Astrocyte (in vitro differentiated cells and primary cell): ENCODE results near the gene SNRPF. TPM values are rescaled to one million over a fixed set of nuclear protein-coding genes. Genes with fewer than 3 reads are reported as not detected.
A peak's percentile ranks its signal among the peaks of the same experiment; 100 is the strongest.

Experiments used
- DNase-seq: peaks from one replicate; pipeline ENCODE4 v3.0.0-alpha.2; 2010; ENCODE audit warnings: low read depth
- FAIRE-seq: peaks from 2 replicates; lab custom pipeline; 2011; peaks lifted over from hg19 to GRCh38; lab: Jason Lieb, UNC
- H2AFZ ChIP-seq: 2 replicates; pipeline ENCODE4 v1.6.0; 2012; ENCODE audit warnings: low read depth, low read length, inconsistent platforms
- H3K27ac ChIP-seq: 2 replicates; pipeline ENCODE4 v1.5.1; 2011; ENCODE audit warnings: low read depth, low read length, inconsistent platforms
- H3K27me3 ChIP-seq: 2 replicates; pipeline ENCODE4 v1.6.0; 2011; ENCODE audit warnings: low read length, inconsistent platforms; ENCODE audit not compliant: insufficient read depth
- H3K36me3 ChIP-seq: 2 replicates; pipeline ENCODE4 v1.5.1; 2011; ENCODE audit warnings: low read length, inconsistent platforms; ENCODE audit not compliant: insufficient read depth
- H3K4me1 ChIP-seq: 2 replicates; pipeline ENCODE4 v1.5.1; 2011; ENCODE audit warnings: low read length, inconsistent platforms; ENCODE audit not compliant: insufficient read depth
- H3K4me2 ChIP-seq: 2 replicates; pipeline ENCODE4 v1.6.0; 2012; ENCODE audit warnings: low read length, inconsistent platforms
- H3K4me3 ChIP-seq: 2 replicates; pipeline ENCODE4 v1.5.1; 2011; ENCODE audit warnings: low read depth, mild to moderate bottlenecking, low read length, inconsistent platforms; ENCODE audit not compliant: insufficient read depth
- H3K79me2 ChIP-seq: 2 replicates; pipeline ENCODE4 v1.6.0; 2012; ENCODE audit warnings: mild to moderate bottlenecking, low read length, inconsistent platforms; ENCODE audit not compliant: insufficient read depth
- H3K9ac ChIP-seq: 2 replicates; pipeline ENCODE4 v1.6.0; 2012; ENCODE audit warnings: mild to moderate bottlenecking, low read length, inconsistent platforms
- H3K9me3 ChIP-seq: 2 replicates; pipeline ENCODE4 v1.5.1; 2012; ENCODE audit warnings: low read depth, mild to moderate bottlenecking, low read length, inconsistent platforms; ENCODE audit not compliant: insufficient read depth
- H4K20me1 ChIP-seq: 2 replicates; pipeline ENCODE4 v1.6.0; 2012; ENCODE audit warnings: low read length, inconsistent platforms; ENCODE audit not compliant: insufficient read depth
- H3K27ac Mint-ChIP-seq: one replicate; pipeline ENCODE4 v1.8.0; 2021; ENCODE audit warnings: mild to moderate bottlenecking, mixed read lengths; ENCODE audit not compliant: unreplicated experiment
- H3K27me3 Mint-ChIP-seq: one replicate; pipeline ENCODE4 v1.8.0; 2021; ENCODE audit warnings: low read depth, mixed read lengths; ENCODE audit not compliant: unreplicated experiment
- H3K36me3 Mint-ChIP-seq: one replicate; pipeline ENCODE4 v1.8.0; 2021; ENCODE audit warnings: low read depth, mixed read lengths; ENCODE audit not compliant: unreplicated experiment
- H3K4me1 Mint-ChIP-seq: one replicate; pipeline ENCODE4 v1.8.0; 2021; ENCODE audit warnings: low read depth, mixed read lengths; ENCODE audit not compliant: unreplicated experiment
- H3K4me3 Mint-ChIP-seq: one replicate; pipeline ENCODE4 v1.8.0; 2021; ENCODE audit warnings: mild to moderate bottlenecking, moderate library complexity, mixed read lengths; ENCODE audit not compliant: unreplicated experiment
- H3K9me3 Mint-ChIP-seq: one replicate; pipeline ENCODE4 v1.8.0; 2021; ENCODE audit warnings: mild to moderate bottlenecking, mixed read lengths; ENCODE audit not compliant: unreplicated experiment
- CTCF ChIP-seq: IDR thresholded peaks from 2 replicates; pipeline ENCODE4 v1.5.1; 2011; ENCODE audit warnings: low read depth, mild to moderate bottlenecking, inconsistent platforms, low read length, moderate library complexity; ENCODE audit not compliant: insufficient read depth
- EZH2 ChIP-seq: IDR thresholded peaks from 2 replicates; pipeline ENCODE4 v1.6.1; 2012; ENCODE audit warnings: mild to moderate bottlenecking, low read length, inconsistent platforms; ENCODE audit not compliant: insufficient read depth
- total RNA-seq: library from RNA; stranded (reverse); gene quantifications from 2 replicates; pipeline ENCODE4 v1.2.1, GENCODE V29; 2021

Gene SNRPF
- total RNA-seq, 1 donor from 2014 or later: 24.9 TPM

GRCh38 chr12:95859947-95860850 lies 1.4 kb downstream of the SNRPF start:
- H3K27ac Mint-ChIP-seq: no peak overlapping the region
- no peak for FAIRE-seq
- no peaks in the 10 kb centered on the region for H3K27me3 ChIP-seq
- H2AFZ ChIP-seq: no peak overlapping the region
- peaks cover 6% of the 10 kb centered on the region for H3K36me3 Mint-ChIP-seq
- H3K9me3 ChIP-seq: no peaks in the 10 kb centered on the region
- no peaks in the 10 kb centered on the region for H3K27me3 Mint-ChIP-seq
- no peak for DNase-seq
- no peak overlapping the region for H3K4me3 Mint-ChIP-seq
- H3K4me3 ChIP-seq: peak overlapping the region; percentile 81
- peaks cover 64% of the 10 kb centered on the region for H3K79me2 ChIP-seq
- H3K4me2 ChIP-seq: peak overlapping the region; percentile 92
- TF ChIP-seq EZH2: no peak
- no peaks in the 10 kb centered on the region for H3K9me3 Mint-ChIP-seq
- peaks cover 23% of the 10 kb centered on the region for H3K36me3 ChIP-seq
- H3K4me1 Mint-ChIP-seq: peaks cover 7% of the 10 kb centered on the region
- H3K9ac ChIP-seq: peak overlapping the region; percentile 87
- peaks cover 26% of the 10 kb centered on the region for H4K20me1 ChIP-seq
- H3K27ac ChIP-seq: peak overlapping the region; percentile 84
- H3K4me1 ChIP-seq: peaks cover 11% of the 10 kb centered on the region

- Mint-ChIP-seq H3K4me1 (peaks cover 7% of the 10 kb centered on the region), H3K4me3 (no peak overlapping the region), H3K27me3 (no peaks in the 10 kb centered on the region), H3K36me3 (peaks cover 6% of the 10 kb centered on the region), H3K27ac (no peak overlapping the region), H3K9me3 (no peaks in the 10 kb centered on the region)
- DNase-seq (no peak), FAIRE-seq (no peak)
- Histone ChIP-seq H3K79me2 (peaks cover 70% of the 10 kb centered on the region), H3K9me3 (no peaks in the 10 kb centered on the region), H3K27me3 (no peaks in the 10 kb centered on the region), H2AFZ (no peak overlapping the region), H4K20me1 (peaks cover 26% of the 10 kb centered on the region), H3K9ac (no peak overlapping the region), H3K4me1 (peaks cover 11% of the 10 kb centered on the region), H3K36me3 (peaks cover 32% of the 10 kb centered on the region), H3K4me3 (no peak overlapping the region), H3K4me2 (no peak overlapping the region), H3K27ac (no peak overlapping the region)
- TF ChIP-seq EZH2 (no peak), CTCF (no peak)
Observed at GRCh38 chr12:95862038-95862437, 3.3 kb downstream of the SNRPF start.

GRCh38 chr12:95863337-95863736 lies 4.6 kb downstream of the SNRPF start:
- H3K79me2 ChIP-seq: peaks cover 70% of the 10 kb centered on the region
- no peak overlapping the region for H2AFZ ChIP-seq
- H3K4me1 Mint-ChIP-seq: peaks cover 5% of the 10 kb centered on the region
- no peak overlapping the region for H3K4me3 Mint-ChIP-seq
- TF ChIP-seq EZH2: no peak
- no peak for TF ChIP-seq CTCF
- peaks cover 38% of the 10 kb centered on the region for H3K36me3 ChIP-seq
- peaks cover 6% of the 10 kb centered on the region for H3K36me3 Mint-ChIP-seq
- H3K27ac ChIP-seq: no peak overlapping the region
- no peak overlapping the region for H3K4me3 ChIP-seq
- no peak overlapping the region for H3K27ac Mint-ChIP-seq
- DNase-seq (no peak), FAIRE-seq (no peak)
- no peak overlapping the region for H3K9ac ChIP-seq
- no peaks in the 10 kb centered on the region for H3K27me3 ChIP-seq
- no peaks in the 10 kb centered on the region for H3K9me3 Mint-ChIP-seq
- H3K4me1 ChIP-seq: peaks cover 5% of the 10 kb centered on the region
- H4K20me1 ChIP-seq: peaks cover 26% of the 10 kb centered on the region
- no peak overlapping the region for H3K4me2 ChIP-seq
- H3K9me3 ChIP-seq: no peaks in the 10 kb centered on the region
- H3K27me3 Mint-ChIP-seq: no peaks in the 10 kb centered on the region
